B cell (primary cell): Measurements from ENCODE around the gene BLID. TPM values are rescaled to one million over a fixed set of nuclear protein-coding genes. Genes with fewer than 3 reads are reported as not detected.

ENCODE experiments used
- ATAC-seq: fragments of 200-7000 bp; cut with Tn5 transposase; one replicate; pipeline ENCODE4 v1.10.0; 2021; ENCODE audit warnings: low read depth, mild to moderate bottlenecking, moderate number of reproducible peaks, moderate library complexity
- CTCF ChIA-PET: fragments of 350-600 bp; sonication (Branson Sonifier 250); formaldehyde crosslinking; loops from one replicate; lab custom pipeline; 2021; ENCODE audit warnings: antibody characterized with exemption, inconsistent platforms; lab: Charles Lee
- POLR2A ChIA-PET: fragments of 350-600 bp; sonication (Branson Sonifier 250); formaldehyde crosslinking; loops from one replicate; lab custom pipeline; 2021; ENCODE audit warnings: antibody characterized with exemption; lab: Charles Lee
- DNase-seq: peaks from one replicate; pipeline ENCODE4 v3.0.0; 2013
- H2AFZ ChIP-seq: 2 replicates; pipeline ENCODE4 v1.6.1; 2012; ENCODE audit warnings: mild to moderate bottlenecking, low read depth, low read length; ENCODE audit not compliant: insufficient read depth, poor library complexity, severe bottlenecking
- H3K27ac ChIP-seq, 2 donors: 1 replicate in 1 of 2; 2 replicates in 1 of 2; pipeline ENCODE4 v1.5.1; 2012 to 2013; ENCODE audit warnings: low read length in 2 of 2, mild to moderate bottlenecking in 2 of 2, moderate library complexity in 1 of 2
- H3K27me3 ChIP-seq, 4 experiments: fragments of 200-600 bp in 1 of 4; sonication (generic) in 1 of 4; replicated peaks in 1 of 4; 1 replicate in 2 of 4; 2 replicates in 2 of 4; pipeline versions ENCODE4 v1.6.1 to v1.7.0; 2013 to 2016; ENCODE audit warnings: low read length in 3 of 4, mild to moderate bottlenecking in 2 of 4, mixed read lengths in 1 of 4, moderate library complexity in 1 of 4; ENCODE audit not compliant: insufficient read depth in 4 of 4, control insufficient read depth in 3 of 4; ENCODE audit errors: control extremely low read depth in 1 of 4
- H3K36me3 ChIP-seq, 2 experiments: replicated peaks in 1 of 2; 1 replicate in 1 of 2; 2 replicates in 1 of 2; pipeline versions ENCODE4 v1.6.1 to v1.7.1; 2013; ENCODE audit warnings: low read length in 1 of 2; ENCODE audit not compliant: insufficient read depth in 2 of 2, control insufficient read depth in 1 of 2; ENCODE audit errors: control extremely low read depth in 1 of 2, extremely low read depth in 1 of 2
- H3K4me1 ChIP-seq, 2 donors: fragments of 200-600 bp in 1 of 2; sonication (generic) in 1 of 2; 1 replicate in 1 of 2; 2 replicates in 1 of 2; pipeline versions ENCODE4 v1.5.1 to v1.6.1; 2013 to 2017; ENCODE audit warnings: low read length in 2 of 2; ENCODE audit not compliant: control insufficient read depth in 2 of 2, insufficient read depth in 2 of 2
- H3K4me2 ChIP-seq: replicated peaks from 2 replicates; pipeline ENCODE3; 2012; ENCODE audit warnings: mild to moderate bottlenecking, low read depth, low read length; ENCODE audit not compliant: poor library complexity, severe bottlenecking
- H3K4me3 ChIP-seq, 5 experiments: fragments of 200-600 bp in 1 of 5; sonication (generic) in 1 of 5; 1 replicate in 3 of 5; 2 replicates in 2 of 5; pipeline versions ENCODE4 v1.5.1 to v1.7.0; 2011 to 2016; ENCODE audit warnings: low read length in 4 of 5, mild to moderate bottlenecking in 4 of 5, low read depth in 2 of 5, control low read depth in 1 of 5, moderate library complexity in 1 of 5; ENCODE audit not compliant: insufficient read depth in 1 of 5; ENCODE audit errors: control extremely low read depth in 1 of 5, extremely low read depth in 1 of 5
- H3K79me2 ChIP-seq: fragments of 200-600 bp; sonication (generic); one replicate; pipeline ENCODE4 v1.6.0; 2016; ENCODE audit warnings: low read length; ENCODE audit not compliant: control insufficient read depth, insufficient read depth
- H3K9ac ChIP-seq: fragments of 200-600 bp; sonication (generic); 2 replicates; pipeline ENCODE4 v1.6.1; 2017; ENCODE audit warnings: mild to moderate bottlenecking, low read length, moderate library complexity
- H3K9me3 ChIP-seq, 3 donors: one replicate each; pipeline versions ENCODE4 v1.6.1 to v1.7.1; 2013; ENCODE audit warnings: low read length in 2 of 3; ENCODE audit not compliant: control insufficient read depth in 2 of 3, insufficient read depth in 1 of 3; ENCODE audit errors: control extremely low read depth in 1 of 3
- H4K20me1 ChIP-seq: 2 replicates; pipeline ENCODE4 v1.6.0; 2012; ENCODE audit warnings: mild to moderate bottlenecking, low read length; ENCODE audit not compliant: insufficient read depth, control insufficient read depth, poor library complexity, severe bottlenecking
- H3K27ac Mint-ChIP-seq: one replicate; pipeline ENCODE4 v1.8.0; 2021; ENCODE audit warnings: mixed read lengths
- H3K27me3 Mint-ChIP-seq: one replicate; pipeline ENCODE4 v1.8.0; 2021; ENCODE audit warnings: mixed read lengths
- H3K4me1 Mint-ChIP-seq: one replicate; pipeline ENCODE4 v1.8.0; 2021; ENCODE audit warnings: mixed read lengths
- H3K4me3 Mint-ChIP-seq: one replicate; pipeline ENCODE4 v1.8.0; 2021; ENCODE audit warnings: mixed read lengths
- H3K9me3 Mint-ChIP-seq: one replicate; pipeline ENCODE4 v1.8.0; 2022; ENCODE audit warnings: mixed read lengths; ENCODE audit not compliant: insufficient read depth
- EZH2 ChIP-seq: IDR thresholded peaks from 2 replicates; pipeline ENCODE4 v1.6.1; 2012; ENCODE audit warnings: borderline replicate concordance, low read depth, mild to moderate bottlenecking, moderate library complexity, low read length; ENCODE audit not compliant: insufficient read depth, poor library complexity, severe bottlenecking
- WGBS: methylation state at CpG from one replicate; pipeline ENCODE4 v1.1.5; 2013; ENCODE audit warnings: missing lambda C conversion rate; ENCODE audit not compliant: insufficient coverage; 5-methylcytosine and 5-hydroxymethylcytosine counted together
- intact Hi-C: fragments of 100-400 bp; cut with micrococcal nuclease; formaldehyde crosslinking; loops from one replicate; pipeline ENCODE4 v1.10.0; 2022
- polyA plus RNA-seq: library from polyadenylated mRNA; depleted of rRNA; stranded (reverse); fragments of >200 nt; gene quantifications from 2 replicates; pipeline ENCODE4 v1.2.3, GENCODE V29; 2012
- total RNA-seq, 2 donors: library from RNA; stranded (reverse); fragments of 120-200 nt in 1 of 2; gene quantifications; 1 replicate in 1 of 2; 2 replicates in 1 of 2; pipeline versions ENCODE4 v1.2.3 to v1.2.4, GENCODE V29; 2013 to 2022
- TF ChIP-seq, protein P1 (sequence below): fragments of 200-600 bp; IDR thresholded peaks from one replicate; pipeline ENCODE4 v1.8.0; 2022; ENCODE audit warnings: antibody characterized with exemption, mild to moderate bottlenecking

The BLID gene
- total and polyA plus RNA-seq, 2 donors (not counting 1 experiment from before 2014, with no cell fraction given) = not detected

DNA sequence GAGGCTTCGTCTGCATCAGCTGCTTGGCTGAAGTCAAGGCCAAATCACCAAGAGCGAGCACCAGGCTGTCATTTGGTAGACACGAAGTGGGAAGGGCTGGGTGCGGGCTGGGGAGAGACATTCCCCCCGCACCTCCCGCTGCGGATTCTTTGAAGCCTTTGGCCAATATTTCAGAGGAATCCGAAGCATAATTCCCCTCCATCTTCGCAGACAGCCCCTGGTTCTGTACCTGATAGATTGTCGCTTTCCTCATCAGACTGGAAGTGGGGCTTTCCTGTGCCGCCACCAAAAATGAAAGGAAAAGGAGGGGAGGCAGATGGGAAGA is 15.3 kb downstream of the BLID start:
- H4K20me1 ChIP-seq = no peaks in the 10 kb centered on the region
- H3K4me3 ChIP-seq = no peak overlapping the region
- peaks cover 0 to 42% (median 27%) of the 10 kb centered on the region in 4 experiments for H3K27me3 ChIP-seq
- Mint-ChIP-seq H3K4me3 (peak overlapping the region; percentile 26), H3K9me3 (no peaks in the 10 kb centered on the region), H3K27me3 (peaks cover 50% of the 10 kb centered on the region), H3K4me1 (peaks cover 9% of the 10 kb centered on the region), H3K27ac (no peak overlapping the region)
- H3K27ac ChIP-seq = no peak overlapping the region
- H3K79me2 ChIP-seq = no peaks in the 10 kb centered on the region
- TF ChIP-seq EZH2 = no peak
- TF ChIP-seq, protein P1, sequence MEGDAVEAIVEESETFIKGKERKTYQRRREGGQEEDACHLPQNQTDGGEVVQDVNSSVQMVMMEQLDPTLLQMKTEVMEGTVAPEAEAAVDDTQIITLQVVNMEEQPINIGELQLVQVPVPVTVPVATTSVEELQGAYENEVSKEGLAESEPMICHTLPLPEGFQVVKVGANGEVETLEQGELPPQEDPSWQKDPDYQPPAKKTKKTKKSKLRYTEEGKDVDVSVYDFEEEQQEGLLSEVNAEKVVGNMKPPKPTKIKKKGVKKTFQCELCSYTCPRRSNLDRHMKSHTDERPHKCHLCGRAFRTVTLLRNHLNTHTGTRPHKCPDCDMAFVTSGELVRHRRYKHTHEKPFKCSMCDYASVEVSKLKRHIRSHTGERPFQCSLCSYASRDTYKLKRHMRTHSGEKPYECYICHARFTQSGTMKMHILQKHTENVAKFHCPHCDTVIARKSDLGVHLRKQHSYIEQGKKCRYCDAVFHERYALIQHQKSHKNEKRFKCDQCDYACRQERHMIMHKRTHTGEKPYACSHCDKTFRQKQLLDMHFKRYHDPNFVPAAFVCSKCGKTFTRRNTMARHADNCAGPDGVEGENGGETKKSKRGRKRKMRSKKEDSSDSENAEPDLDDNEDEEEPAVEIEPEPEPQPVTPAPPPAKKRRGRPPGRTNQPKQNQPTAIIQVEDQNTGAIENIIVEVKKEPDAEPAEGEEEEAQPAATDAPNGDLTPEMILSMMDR = no peak
- H3K36me3 ChIP-seq = no peaks in the 10 kb centered on the region
- peaks cover 4 to 12% of the 10 kb centered on the region in 2 donors for H3K4me1 ChIP-seq
- DNase-seq (no peak), ATAC-seq (no peak)
- CTCF ChIA-PET = no interaction called here
- peaks cover 0 to 4% (median 0%) of the 10 kb centered on the region in 3 donors for H3K9me3 ChIP-seq
- intact Hi-C loops = no loop called here
- no peak overlapping the region for H3K9ac ChIP-seq
- H2AFZ ChIP-seq = no peak overlapping the region
- POLR2A ChIA-PET = no interaction called here
- 8% methylated on average over 7 of the region's 11 CpGs for WGBS
- H3K4me2 ChIP-seq = peak overlapping the region; percentile 47

DNA sequence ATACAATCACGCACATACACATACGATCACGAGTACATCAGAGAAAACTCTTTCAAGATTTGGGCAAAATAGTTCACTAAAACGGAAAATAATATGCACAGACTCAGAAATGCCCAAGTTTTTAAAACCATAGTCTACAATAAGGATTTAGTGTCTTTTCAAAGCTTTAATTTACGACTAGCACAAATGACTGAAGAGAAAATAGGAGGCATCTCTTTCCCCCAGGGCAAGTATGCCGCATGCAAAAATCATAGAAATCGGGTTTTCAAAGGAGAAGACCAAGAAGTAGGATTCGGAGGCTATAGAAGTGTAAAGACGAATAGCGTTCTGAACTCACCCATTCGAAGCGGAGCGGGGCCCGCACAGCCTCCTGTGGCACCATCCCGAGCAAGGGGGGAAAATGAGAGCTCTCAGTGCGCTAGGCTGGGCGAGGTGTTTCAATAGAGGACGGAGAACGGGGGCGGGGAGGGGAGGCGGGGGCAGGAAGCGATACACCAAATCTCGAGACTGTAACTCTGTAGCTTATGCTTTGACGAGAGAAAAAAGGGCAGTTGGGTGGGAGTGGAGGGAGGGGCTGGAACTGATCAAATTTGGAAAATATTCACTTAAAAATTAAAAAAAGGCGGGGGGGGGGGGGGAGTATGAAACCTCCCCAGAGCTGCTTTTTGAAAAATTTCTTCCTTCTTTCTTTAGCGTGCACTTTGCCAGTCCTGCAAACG is 15.8 kb downstream of the BLID start:
- peaks cover 0 to 4% (median 0%) of the 10 kb centered on the region in 3 donors for H3K9me3 ChIP-seq
- peak overlapping the region; percentile 47 for H3K4me2 ChIP-seq
- H3K27ac ChIP-seq = no peak overlapping the region
- POLR2A ChIA-PET = no interaction called here
- no peak overlapping the region for H3K27ac Mint-ChIP-seq
- no peaks in the 10 kb centered on the region for H3K36me3 ChIP-seq
- H3K9ac ChIP-seq = no peak overlapping the region
- peaks cover 52% of the 10 kb centered on the region for H3K27me3 Mint-ChIP-seq
- intact Hi-C loops = no loop called here
- no peak overlapping the region for H3K4me3 ChIP-seq
- peaks cover 4 to 12% of the 10 kb centered on the region in 2 donors for H3K4me1 ChIP-seq
- no peaks in the 10 kb centered on the region for H4K20me1 ChIP-seq
- no peak for ATAC-seq
- 17% methylated on average over 18 of the region's 27 CpGs for WGBS
- no peak for DNase-seq
- H3K9me3 Mint-ChIP-seq = no peaks in the 10 kb centered on the region
- TF ChIP-seq, protein P1 = no peak
- no peak for TF ChIP-seq EZH2
- H3K4me3 Mint-ChIP-seq = no peak overlapping the region
- H3K4me1 Mint-ChIP-seq = peaks cover 9% of the 10 kb centered on the region
- CTCF ChIA-PET = no interaction called here
- no peaks in the 10 kb centered on the region for H3K79me2 ChIP-seq
- peaks cover 0 to 42% (median 27%) of the 10 kb centered on the region in 4 experiments for H3K27me3 ChIP-seq
- peak overlapping the region; percentile 40 for H2AFZ ChIP-seq
